HepG2 (cell line): ENCODE results near the gene KIAA1549. TPM values are rescaled to one million over a fixed set of nuclear protein-coding genes. Genes with fewer than 3 reads are reported as not detected.

ENCODE experiments used
- AHR ChIP-seq: IDR thresholded peaks from 2 replicates; pipeline ENCODE4 v1.6.1; 2018; ENCODE audit warnings: missing genetic modification reagents, missing compliant biosample characterization
- ARID2 ChIP-seq: sonication (generic); formaldehyde crosslinking; IDR thresholded peaks from 2 replicates; pipeline ENCODE4 v1.8.1; 2022; ENCODE audit warnings: mild to moderate bottlenecking, missing genetic modification reagents, borderline replicate concordance
- CAMTA2 ChIP-seq: sonication (generic); formaldehyde crosslinking; IDR thresholded peaks from 2 replicates; pipeline ENCODE4 v1.4.0; 2020; ENCODE audit warnings: mild to moderate bottlenecking, missing genetic modification reagents, borderline replicate concordance
- CHD2 ChIP-seq: IDR thresholded peaks from 2 replicates; pipeline ENCODE4 v1.6.1; 2011; ENCODE audit warnings: low read depth, low read length, improper control_type of control experiment
- ETV6 ChIP-seq: sonication (generic); formaldehyde crosslinking; conservative IDR thresholded peaks from 2 replicates; pipeline ENCODE4 v1.4.0; 2020; ENCODE audit warnings: missing genetic modification reagents
- LBX2 ChIP-seq: sonication (generic); formaldehyde crosslinking; IDR thresholded peaks from 2 replicates; pipeline ENCODE4 v1.5.0; 2020; ENCODE audit warnings: missing genetic modification reagents, mild to moderate bottlenecking, borderline replicate concordance
- MATR3 ChIP-seq: sonication (generic); formaldehyde crosslinking; IDR thresholded peaks from 2 replicates; pipeline ENCODE4 v1.4.0; 2020; ENCODE audit warnings: missing genetic modification reagents
- MEIS1 ChIP-seq: sonication (generic); formaldehyde crosslinking; IDR thresholded peaks from 2 replicates; pipeline ENCODE4 v1.9.0; 2021; ENCODE audit warnings: mild to moderate bottlenecking, missing genetic modification reagents, moderate library complexity, borderline replicate concordance
- NBN ChIP-seq: fragments of 450-650 bp; conservative IDR thresholded peaks from 2 replicates; pipeline ENCODE4 v1.6.1; 2017
- POLR2AphosphoS2 ChIP-seq: IDR thresholded peaks from 2 replicates; pipeline ENCODE4 v1.6.1; 2011; ENCODE audit warnings: low read depth, low read length, improper control_type of control experiment
- POLR2G ChIP-seq: fragments of 200-400 bp; formaldehyde crosslinking; IDR thresholded peaks from 2 replicates; pipeline ENCODE4 v1.6.1; 2018; ENCODE audit warnings: mild to moderate bottlenecking, low read depth, low read length, moderate library complexity
- REXO4 ChIP-seq: sonication (generic); formaldehyde crosslinking; IDR thresholded peaks from 2 replicates; pipeline ENCODE4 v1.8.0; 2022; ENCODE audit warnings: missing genetic modification reagents, mild to moderate bottlenecking, borderline replicate concordance
- RXRB ChIP-seq: IDR thresholded peaks from 2 replicates; pipeline ENCODE4 v1.6.1; 2016; ENCODE audit warnings: borderline replicate concordance, missing genetic modification reagents, missing compliant biosample characterization
- WIZ ChIP-seq: sonication (generic); formaldehyde crosslinking; IDR thresholded peaks from 2 replicates; pipeline ENCODE4 v1.5.1; 2020; ENCODE audit warnings: mild to moderate bottlenecking, missing genetic modification reagents
- ZFYVE20 ChIP-seq: sonication (generic); formaldehyde crosslinking; IDR thresholded peaks from 2 replicates; pipeline ENCODE4 v1.8.0; 2023; ENCODE audit warnings: low read depth, mild to moderate bottlenecking, moderate library complexity, missing genetic modification reagents, borderline replicate concordance
- ZNF282 ChIP-seq: fragments of 450-650 bp; IDR thresholded peaks from 2 replicates; pipeline ENCODE4 v1.6.1; 2018; ENCODE audit not compliant: partially characterized antibody
- ZNF296 ChIP-seq: sonication (generic); formaldehyde crosslinking; conservative IDR thresholded peaks from 2 replicates; pipeline ENCODE4 v1.5.0; 2020; ENCODE audit warnings: mild to moderate bottlenecking, missing genetic modification reagents
- ZNF644 ChIP-seq: IDR thresholded peaks from 2 replicates; pipeline ENCODE4 v1.6.1; 2016; ENCODE audit warnings: low read depth
- ZNF7 ChIP-seq: IDR thresholded peaks from 2 replicates; pipeline ENCODE4 v1.6.1; 2016; ENCODE audit warnings: missing biosample characterization, missing genetic modification reagents
- ZNF703 ChIP-seq: sonication (generic); formaldehyde crosslinking; IDR thresholded peaks from 2 replicates; pipeline ENCODE4 v1.5.1; 2020; ENCODE audit warnings: missing genetic modification reagents, mild to moderate bottlenecking, moderate library complexity, borderline replicate concordance
- polyA plus RNA-seq, 8 experiments: library from polyadenylated mRNA; depleted of rRNA in 3 of 8; stranded (reverse) in 7 of 8; unstranded in 1 of 8; fragments of >200 nt; fragmentation: Illumina TruSeq in 4 of 8; extraction: Trizol in 4 of 8; gene quantifications; 2 replicates each; pipeline versions ENCODE4 v1.2.1 to v1.2.3, GENCODE V29; 2011 to 2016; ENCODE audit warnings: low read depth in 4 of 8, missing spikeins in 1 of 8, mixed read lengths in 1 of 8; ENCODE audit not compliant: insufficient read depth in 1 of 8
- total RNA-seq, 5 experiments: library from RNA; depleted of rRNA; stranded (reverse); fragments of >200 nt; fragmentation: Illumina TruSeq; extraction: Trizol; gene quantifications; 2 replicates each; pipeline ENCODE4 v1.2.3, GENCODE V29; 2016; ENCODE audit warnings: low read depth in 1 of 5
- TF ChIP-seq, protein P1 (sequence below): fragments of 450-650 bp; IDR thresholded peaks from 2 replicates; pipeline ENCODE4 v1.6.1; 2016
- TF ChIP-seq, protein P2 (sequence below): sonication (generic); formaldehyde crosslinking; IDR thresholded peaks from 2 replicates; pipeline ENCODE4; 2020; ENCODE audit warnings: missing genetic modification reagents, mild to moderate bottlenecking, borderline replicate concordance
- TF ChIP-seq, protein P3 (sequence below): IDR thresholded peaks from 2 replicates; pipeline ENCODE4 v1.6.1; 2016; ENCODE audit warnings: mild to moderate bottlenecking

The KIAA1549 gene
- total and polyA plus RNA-seq, 2 of the 13 experiments (the other 11 are each of a cell fraction or from before 2014, with no cell fraction given): 1.1 to 1.8 TPM

DNA sequence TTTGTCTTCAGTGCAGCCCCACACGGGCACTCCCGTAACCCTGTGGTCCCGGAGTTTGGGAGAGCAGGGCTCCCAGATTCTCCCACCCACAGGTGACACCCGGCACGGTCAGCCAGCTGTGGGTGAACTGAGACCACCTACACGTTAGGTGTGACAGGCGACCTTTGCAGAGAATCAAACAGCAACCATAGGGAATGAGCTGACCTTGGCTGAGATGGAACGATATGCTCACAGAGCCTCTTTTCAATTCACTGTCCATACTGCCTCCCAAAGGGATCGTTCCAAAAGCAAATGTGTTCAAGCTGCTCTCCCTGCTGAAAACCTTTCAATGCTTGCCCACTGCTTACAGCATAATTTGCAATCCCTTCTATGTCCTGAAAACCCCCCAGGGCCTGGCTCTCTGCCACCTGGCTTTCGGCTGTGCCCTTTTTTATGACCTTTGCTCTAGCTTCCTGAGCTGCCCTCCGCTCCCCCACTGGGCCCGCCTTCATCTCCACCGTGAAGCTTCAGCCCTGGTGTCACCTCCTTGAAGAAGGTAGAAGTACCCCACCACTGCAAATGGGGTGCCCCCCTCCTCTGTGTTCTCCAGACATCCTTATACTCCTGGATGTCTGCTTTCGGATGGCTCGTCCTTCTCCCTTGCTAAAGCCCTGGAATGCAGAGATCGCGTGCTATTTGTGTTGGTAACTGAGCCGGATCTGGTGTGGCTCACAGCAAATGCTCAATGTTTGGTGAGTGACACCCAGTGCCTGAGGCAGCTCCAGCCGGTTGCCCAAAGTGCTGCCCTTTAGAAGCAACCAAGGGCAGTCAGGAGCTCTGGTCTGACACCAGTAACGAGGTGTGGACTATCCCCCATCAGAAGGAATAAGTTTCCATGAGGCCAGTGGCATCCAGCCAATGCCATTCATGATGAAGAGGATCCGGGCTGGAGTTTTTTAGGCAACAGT, 90.4 kb downstream of the KIAA1549 start (continued):
- TF ChIP-seq ETV6 (no peak), AHR (CRISPR knock-in tag) (peak; percentile 50; the same call in 1 of the 2 replicates), POLR2AphosphoS2 (no peak), MATR3 (CRISPR knock-in tag) (no peak), ZNF282 (no peak), ZNF644 (CRISPR knock-in tag) (no peak), REXO4 (CRISPR knock-in tag) (no peak), POLR2G (no peak), LBX2 (CRISPR knock-in tag) (no peak), RXRB (peak; percentile 57; the same call in 1 of the 2 replicates), ZNF296 (CRISPR knock-in tag) (no peak), ZFYVE20 (no peak), ZNF7 (CRISPR knock-in tag) (no peak), CAMTA2 (CRISPR knock-in tag) (no peak), CHD2 (no peak), ZNF703 (CRISPR knock-in tag) (no peak), NBN (no peak), WIZ (CRISPR knock-in tag) (no peak), MEIS1 (CRISPR knock-in tag) (no peak), ARID2 (CRISPR knock-in tag) (0 out of 2 replicates have a peak, but pooled peaks have one; percentile 41)
- TF ChIP-seq, protein P1, sequence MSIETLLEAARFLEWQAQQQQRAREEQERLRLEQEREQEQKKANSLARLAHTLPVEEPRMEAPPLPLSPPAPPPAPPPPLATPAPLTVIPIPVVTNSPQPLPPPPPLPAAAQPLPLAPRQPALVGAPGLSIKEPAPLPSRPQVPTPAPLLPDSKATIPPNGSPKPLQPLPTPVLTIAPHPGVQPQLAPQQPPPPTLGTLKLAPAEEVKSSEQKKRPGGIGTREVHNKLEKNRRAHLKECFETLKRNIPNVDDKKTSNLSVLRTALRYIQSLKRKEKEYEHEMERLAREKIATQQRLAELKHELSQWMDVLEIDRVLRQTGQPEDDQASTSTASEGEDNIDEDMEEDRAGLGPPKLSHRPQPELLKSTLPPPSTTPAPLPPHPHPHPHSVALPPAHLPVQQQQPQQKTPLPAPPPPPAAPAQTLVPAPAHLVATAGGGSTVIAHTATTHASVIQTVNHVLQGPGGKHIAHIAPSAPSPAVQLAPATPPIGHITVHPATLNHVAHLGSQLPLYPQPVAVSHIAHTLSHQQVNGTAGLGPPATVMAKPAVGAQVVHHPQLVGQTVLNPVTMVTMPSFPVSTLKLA: no peak
- TF ChIP-seq, protein P2, sequence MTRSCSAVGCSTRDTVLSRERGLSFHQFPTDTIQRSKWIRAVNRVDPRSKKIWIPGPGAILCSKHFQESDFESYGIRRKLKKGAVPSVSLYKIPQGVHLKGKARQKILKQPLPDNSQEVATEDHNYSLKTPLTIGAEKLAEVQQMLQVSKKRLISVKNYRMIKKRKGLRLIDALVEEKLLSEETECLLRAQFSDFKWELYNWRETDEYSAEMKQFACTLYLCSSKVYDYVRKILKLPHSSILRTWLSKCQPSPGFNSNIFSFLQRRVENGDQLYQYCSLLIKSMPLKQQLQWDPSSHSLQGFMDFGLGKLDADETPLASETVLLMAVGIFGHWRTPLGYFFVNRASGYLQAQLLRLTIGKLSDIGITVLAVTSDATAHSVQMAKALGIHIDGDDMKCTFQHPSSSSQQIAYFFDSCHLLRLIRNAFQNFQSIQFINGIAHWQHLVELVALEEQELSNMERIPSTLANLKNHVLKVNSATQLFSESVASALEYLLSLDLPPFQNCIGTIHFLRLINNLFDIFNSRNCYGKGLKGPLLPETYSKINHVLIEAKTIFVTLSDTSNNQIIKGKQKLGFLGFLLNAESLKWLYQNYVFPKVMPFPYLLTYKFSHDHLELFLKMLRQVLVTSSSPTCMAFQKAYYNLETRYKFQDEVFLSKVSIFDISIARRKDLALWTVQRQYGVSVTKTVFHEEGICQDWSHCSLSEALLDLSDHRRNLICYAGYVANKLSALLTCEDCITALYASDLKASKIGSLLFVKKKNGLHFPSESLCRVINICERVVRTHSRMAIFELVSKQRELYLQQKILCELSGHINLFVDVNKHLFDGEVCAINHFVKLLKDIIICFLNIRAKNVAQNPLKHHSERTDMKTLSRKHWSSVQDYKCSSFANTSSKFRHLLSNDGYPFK (CRISPR knock-in tag): no peak
- TF ChIP-seq, protein P3, sequence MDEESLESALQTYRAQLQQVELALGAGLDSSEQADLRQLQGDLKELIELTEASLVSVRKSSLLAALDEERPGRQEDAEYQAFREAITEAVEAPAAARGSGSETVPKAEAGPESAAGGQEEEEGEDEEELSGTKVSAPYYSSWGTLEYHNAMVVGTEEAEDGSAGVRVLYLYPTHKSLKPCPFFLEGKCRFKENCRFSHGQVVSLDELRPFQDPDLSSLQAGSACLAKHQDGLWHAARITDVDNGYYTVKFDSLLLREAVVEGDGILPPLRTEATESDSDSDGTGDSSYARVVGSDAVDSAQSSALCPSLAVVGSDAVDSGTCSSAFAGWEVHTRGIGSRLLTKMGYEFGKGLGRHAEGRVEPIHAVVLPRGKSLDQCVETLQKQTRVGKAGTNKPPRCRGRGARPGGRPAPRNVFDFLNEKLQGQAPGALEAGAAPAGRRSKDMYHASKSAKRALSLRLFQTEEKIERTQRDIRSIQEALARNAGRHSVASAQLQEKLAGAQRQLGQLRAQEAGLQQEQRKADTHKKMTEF (CRISPR knock-in tag): no peak
